ENCODE data around the gene ADAMTSL5.
"Not testable (repeated sequence)": the region's sequence is repeated elsewhere in the genome, so short reads cannot be mapped to it uniquely, and the experiment has no call there.

Gene ADAMTSL5

DNA sequence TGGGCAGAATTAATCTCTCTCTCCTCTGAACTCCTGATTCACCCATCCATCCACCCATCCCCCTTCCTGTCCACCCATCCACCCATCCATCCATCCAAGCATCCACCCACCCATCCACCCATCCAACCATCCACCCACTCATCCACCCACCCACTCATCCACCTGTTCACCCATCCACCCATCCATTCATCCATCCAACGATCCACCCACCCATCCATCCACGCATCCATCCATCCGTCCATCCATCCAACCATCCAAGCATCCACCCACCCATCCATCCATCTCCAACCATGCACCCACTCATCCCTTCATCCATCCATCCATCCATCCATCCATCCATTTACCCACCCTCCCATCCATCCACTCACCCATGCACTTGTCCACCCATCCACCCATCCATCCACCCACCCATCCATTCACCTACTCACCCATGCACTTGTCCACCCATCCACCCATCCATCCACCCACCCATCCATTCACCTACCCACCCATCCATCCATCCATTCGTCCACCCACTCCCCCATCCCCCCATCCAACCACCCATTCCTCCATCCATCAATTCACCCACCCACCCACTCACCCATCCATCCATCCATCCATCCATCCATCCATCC lies 36.6 kb upstream of the ADAMTSL5 start:
- Histone ChIP-seq H4K20me1 (ENCODE audit: insufficient read depth, low read length) (no peaks in the 10 kb centered on the region), H3K9me2 (ENCODE audit: low read depth, low read length) (no peaks in the 10 kb centered on the region), H3K4me1 (ENCODE audit: insufficient read depth, low read length, severe bottlenecking) (peaks cover 13% of the 10 kb centered on the region), H3K4me2 (ENCODE audit: low read length) (no peak overlapping the region), H3K79me2 (ENCODE audit: insufficient read depth, low read length) (no peaks in the 10 kb centered on the region), H3F3A (ENCODE audit: insufficient read depth, low read length) (no peaks in the 10 kb centered on the region), H3K9ac (ENCODE audit: low read length) (no peak overlapping the region), H3K4me3 (ENCODE audit: low read depth, low read length, poor library complexity, severe bottlenecking) (no peak overlapping the region), H3K36me3 (ENCODE audit: insufficient read depth, low read length) (no peaks in the 10 kb centered on the region; the same call in 1 of the 2 replicates), H3K27me3 (ENCODE audit: insufficient read depth, low read length) (no peaks in the 10 kb centered on the region), H2AFZ (ENCODE audit: low read length) (no peak overlapping the region), H3K9me3 (ENCODE audit: low read length) (no peaks in the 10 kb centered on the region), H3K27ac (ENCODE audit: low read depth, low read length, poor library complexity, severe bottlenecking) (no peak overlapping the region)
- TF ChIP-seq, protein P1, sequence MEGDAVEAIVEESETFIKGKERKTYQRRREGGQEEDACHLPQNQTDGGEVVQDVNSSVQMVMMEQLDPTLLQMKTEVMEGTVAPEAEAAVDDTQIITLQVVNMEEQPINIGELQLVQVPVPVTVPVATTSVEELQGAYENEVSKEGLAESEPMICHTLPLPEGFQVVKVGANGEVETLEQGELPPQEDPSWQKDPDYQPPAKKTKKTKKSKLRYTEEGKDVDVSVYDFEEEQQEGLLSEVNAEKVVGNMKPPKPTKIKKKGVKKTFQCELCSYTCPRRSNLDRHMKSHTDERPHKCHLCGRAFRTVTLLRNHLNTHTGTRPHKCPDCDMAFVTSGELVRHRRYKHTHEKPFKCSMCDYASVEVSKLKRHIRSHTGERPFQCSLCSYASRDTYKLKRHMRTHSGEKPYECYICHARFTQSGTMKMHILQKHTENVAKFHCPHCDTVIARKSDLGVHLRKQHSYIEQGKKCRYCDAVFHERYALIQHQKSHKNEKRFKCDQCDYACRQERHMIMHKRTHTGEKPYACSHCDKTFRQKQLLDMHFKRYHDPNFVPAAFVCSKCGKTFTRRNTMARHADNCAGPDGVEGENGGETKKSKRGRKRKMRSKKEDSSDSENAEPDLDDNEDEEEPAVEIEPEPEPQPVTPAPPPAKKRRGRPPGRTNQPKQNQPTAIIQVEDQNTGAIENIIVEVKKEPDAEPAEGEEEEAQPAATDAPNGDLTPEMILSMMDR (IDR thresholded peaks at IDR 0.05; ENCODE audit: low read length) = no peak
- no peak for TF ChIP-seq EZH2 (IDR thresholded peaks at IDR 0.05; ENCODE audit: borderline replicate concordance, low read length)

GRCh38 chr19:1540365-1540925 lies 27.6 kb upstream of the ADAMTSL5 start:
- no peaks in the 10 kb centered on the region for H3K79me2 ChIP-seq (ENCODE audit: insufficient read depth, low read length)
- H3F3A ChIP-seq (ENCODE audit: insufficient read depth, low read length) = no peaks in the 10 kb centered on the region
- TF ChIP-seq, protein P1 (IDR thresholded peaks at IDR 0.05; ENCODE audit: low read length) = no peak
- no peak for TF ChIP-seq EZH2 (IDR thresholded peaks at IDR 0.05; ENCODE audit: borderline replicate concordance, low read length)
- no peaks in the 10 kb centered on the region for H3K4me1 ChIP-seq (ENCODE audit: insufficient read depth, low read length, severe bottlenecking)
- peaks cover 18% of the 10 kb centered on the region; the same call in 1 of the 2 replicates for H3K27me3 ChIP-seq (ENCODE audit: insufficient read depth, low read length)
- H3K27ac ChIP-seq (ENCODE audit: low read depth, low read length, poor library complexity, severe bottlenecking) = no peak overlapping the region
- no peaks in the 10 kb centered on the region for H3K9me3 ChIP-seq (ENCODE audit: low read length)
- H3K4me3 ChIP-seq (ENCODE audit: low read depth, low read length, poor library complexity, severe bottlenecking) = no peak overlapping the region
- H2AFZ ChIP-seq (ENCODE audit: low read length) = no peak overlapping the region
- H3K9me2 ChIP-seq (ENCODE audit: low read depth, low read length) = no peaks in the 10 kb centered on the region
- H3K36me3 ChIP-seq (ENCODE audit: insufficient read depth, low read length) = no peaks in the 10 kb centered on the region; the same call in 1 of the 2 replicates
- H4K20me1 ChIP-seq (ENCODE audit: insufficient read depth, low read length) = no peaks in the 10 kb centered on the region
- no peak overlapping the region for H3K4me2 ChIP-seq (ENCODE audit: low read length)
- H3K9ac ChIP-seq (ENCODE audit: low read length) = no peak overlapping the region

GRCh38 chr19:1539749-1540148 lies 26.9 kb upstream of the ADAMTSL5 start:
- not testable (repeated sequence) for H3K9me3 ChIP-seq (ENCODE audit: low read length); H3F3A ChIP-seq (ENCODE audit: insufficient read depth, low read length); H3K4me2 ChIP-seq (ENCODE audit: low read length); H3K4me3 ChIP-seq (ENCODE audit: low read depth, low read length, poor library complexity, severe bottlenecking); H3K79me2 ChIP-seq (ENCODE audit: insufficient read depth, low read length); H3K9ac ChIP-seq (ENCODE audit: low read length); H3K27ac ChIP-seq (ENCODE audit: low read depth, low read length, poor library complexity, severe bottlenecking); H2AFZ ChIP-seq (ENCODE audit: low read length); H3K36me3 ChIP-seq (ENCODE audit: insufficient read depth, low read length); H4K20me1 ChIP-seq (ENCODE audit: insufficient read depth, low read length); H3K4me1 ChIP-seq (ENCODE audit: insufficient read depth, low read length, severe bottlenecking); H3K9me2 ChIP-seq (ENCODE audit: low read depth, low read length)
- peaks cover 23% of the 10 kb centered on the region for H3K27me3 ChIP-seq (ENCODE audit: insufficient read depth, low read length)

DNA sequence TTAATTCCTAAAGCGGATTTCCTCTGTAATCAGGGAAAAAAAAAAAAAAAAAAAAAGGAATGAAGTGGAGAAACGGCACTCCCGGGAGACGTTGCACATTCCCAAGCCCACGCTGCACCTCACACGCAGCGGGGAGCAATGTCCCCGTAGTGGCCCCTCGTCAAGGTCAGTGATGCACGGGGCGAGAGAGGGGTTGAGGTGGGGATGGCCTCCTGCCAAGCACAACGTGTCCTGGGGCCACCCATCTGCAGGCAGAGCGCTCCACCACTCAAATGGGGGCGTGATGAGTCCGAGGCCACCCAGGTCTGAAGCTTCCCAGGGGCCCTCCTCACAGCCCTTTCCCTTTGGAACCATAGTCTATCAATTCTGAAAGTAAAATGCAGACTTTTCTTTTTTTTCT lies 26.2 kb upstream of the ADAMTSL5 start:
- Histone ChIP-seq H3F3A (ENCODE audit: insufficient read depth, low read length) (no peaks in the 10 kb centered on the region), H3K79me2 (ENCODE audit: insufficient read depth, low read length) (no peaks in the 10 kb centered on the region), H3K9me3 (ENCODE audit: low read length) (no peaks in the 10 kb centered on the region), H2AFZ (ENCODE audit: low read length) (no peak overlapping the region), H3K4me3 (ENCODE audit: low read depth, low read length, poor library complexity, severe bottlenecking) (no peak overlapping the region), H4K20me1 (ENCODE audit: insufficient read depth, low read length) (no peaks in the 10 kb centered on the region), H3K9ac (ENCODE audit: low read length) (no peak overlapping the region), H3K27ac (ENCODE audit: low read depth, low read length, poor library complexity, severe bottlenecking) (no peak overlapping the region), H3K9me2 (ENCODE audit: low read depth, low read length) (no peaks in the 10 kb centered on the region), H3K27me3 (ENCODE audit: insufficient read depth, low read length) (peaks cover 23% of the 10 kb centered on the region), H3K36me3 (ENCODE audit: insufficient read depth, low read length) (no peaks in the 10 kb centered on the region; the same call in 1 of the 2 replicates), H3K4me2 (ENCODE audit: low read length) (no peak overlapping the region), H3K4me1 (ENCODE audit: insufficient read depth, low read length, severe bottlenecking) (no peaks in the 10 kb centered on the region)
- no peak for TF ChIP-seq EZH2 (IDR thresholded peaks at IDR 0.05; ENCODE audit: borderline replicate concordance, low read length)
- TF ChIP-seq, protein P1 (IDR thresholded peaks at IDR 0.05; ENCODE audit: low read length) = no peak

- H3K9me3 ChIP-seq (ENCODE audit: low read length); H3F3A ChIP-seq (ENCODE audit: insufficient read depth, low read length); H4K20me1 ChIP-seq (ENCODE audit: insufficient read depth, low read length); H3K9ac ChIP-seq (ENCODE audit: low read length); H3K4me2 ChIP-seq (ENCODE audit: low read length); H3K27ac ChIP-seq (ENCODE audit: low read depth, low read length, poor library complexity, severe bottlenecking); H3K9me2 ChIP-seq (ENCODE audit: low read depth, low read length); H3K79me2 ChIP-seq (ENCODE audit: insufficient read depth, low read length); H2AFZ ChIP-seq (ENCODE audit: low read length); H3K36me3 ChIP-seq (ENCODE audit: insufficient read depth, low read length); H3K4me1 ChIP-seq (ENCODE audit: insufficient read depth, low read length, severe bottlenecking); H3K4me3 ChIP-seq (ENCODE audit: low read depth, low read length, poor library complexity, severe bottlenecking): not testable (repeated sequence)
- H3K27me3 ChIP-seq (ENCODE audit: insufficient read depth, low read length) = peaks cover 20% of the 10 kb centered on the region
Measured at GRCh38 chr19:1535699-1536098, 22.9 kb upstream of the ADAMTSL5 start.

All from OCI-LY1 (cell line).